Middle frontal gyrus (tissue), 1 donor: Measurements from ENCODE around the gene CHAF1A.

Experiments
- DNase-seq: peaks from one replicate; pipeline ENCODE4 v3.0.0-alpha.2; 2015; ENCODE audit warnings: low spot score; ENCODE audit errors: extremely low spot score

CHAF1A gene

DNA sequence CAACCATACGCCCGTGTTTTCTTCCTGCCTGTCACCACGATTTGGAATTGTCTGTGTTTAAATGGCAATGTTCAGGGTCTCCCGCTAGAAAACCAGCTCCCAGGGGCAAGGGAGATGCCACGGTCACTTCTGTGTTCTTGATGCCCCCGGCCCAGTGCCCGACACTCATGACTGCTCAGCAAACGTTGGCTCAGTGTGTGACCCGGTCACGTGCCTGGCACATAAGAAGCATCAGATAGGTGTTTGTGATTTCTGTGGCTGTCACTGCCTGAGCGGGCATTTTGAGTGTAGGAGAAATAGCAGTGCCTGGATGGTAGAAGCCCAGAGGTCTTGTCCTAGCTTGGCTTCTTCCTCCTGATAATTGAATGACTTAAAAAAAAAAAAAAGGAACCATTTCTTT, 85.1 kb downstream of the CHAF1A start:
- DNase-seq = no peak

DNA sequence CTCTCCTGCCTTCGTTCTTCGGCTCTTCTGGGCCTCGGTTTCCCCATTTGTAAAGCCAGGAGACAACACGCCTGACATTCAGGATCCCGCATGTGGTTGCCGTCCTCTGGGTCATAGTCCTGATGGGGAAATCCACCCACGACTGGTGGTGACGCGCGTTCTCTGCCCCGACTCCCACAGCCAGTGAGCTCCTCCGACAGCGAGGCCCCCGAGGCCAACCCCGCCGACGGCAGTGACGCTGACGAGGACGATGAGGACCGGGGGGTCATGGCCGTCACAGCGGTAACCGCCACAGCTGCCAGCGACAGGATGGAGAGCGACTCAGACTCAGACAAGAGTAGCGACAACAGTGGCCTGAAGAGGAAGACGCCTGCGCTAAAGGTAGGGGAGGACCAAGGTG, 86.1 kb downstream of the CHAF1A start:
- no peak for DNase-seq

DNA sequence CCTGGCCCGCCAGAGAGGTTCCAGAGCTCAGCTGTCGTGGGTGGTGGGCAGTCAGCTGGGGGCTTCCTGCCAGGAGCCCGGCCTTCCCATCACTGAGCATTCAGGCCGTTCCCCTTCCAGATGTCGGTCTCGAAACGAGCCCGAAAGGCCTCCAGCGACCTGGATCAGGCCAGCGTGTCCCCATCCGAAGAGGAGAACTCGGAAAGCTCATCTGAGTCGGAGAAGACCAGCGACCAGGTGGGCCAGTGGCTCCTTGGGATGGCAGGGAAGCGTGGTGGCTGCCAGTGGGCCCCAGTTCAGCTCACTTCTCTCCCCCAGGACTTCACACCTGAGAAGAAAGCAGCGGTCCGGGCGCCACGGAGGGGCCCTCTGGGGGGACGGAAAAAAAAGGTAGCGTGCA, 89.0 kb downstream of the CHAF1A start:
- no peak for DNase-seq

DNA sequence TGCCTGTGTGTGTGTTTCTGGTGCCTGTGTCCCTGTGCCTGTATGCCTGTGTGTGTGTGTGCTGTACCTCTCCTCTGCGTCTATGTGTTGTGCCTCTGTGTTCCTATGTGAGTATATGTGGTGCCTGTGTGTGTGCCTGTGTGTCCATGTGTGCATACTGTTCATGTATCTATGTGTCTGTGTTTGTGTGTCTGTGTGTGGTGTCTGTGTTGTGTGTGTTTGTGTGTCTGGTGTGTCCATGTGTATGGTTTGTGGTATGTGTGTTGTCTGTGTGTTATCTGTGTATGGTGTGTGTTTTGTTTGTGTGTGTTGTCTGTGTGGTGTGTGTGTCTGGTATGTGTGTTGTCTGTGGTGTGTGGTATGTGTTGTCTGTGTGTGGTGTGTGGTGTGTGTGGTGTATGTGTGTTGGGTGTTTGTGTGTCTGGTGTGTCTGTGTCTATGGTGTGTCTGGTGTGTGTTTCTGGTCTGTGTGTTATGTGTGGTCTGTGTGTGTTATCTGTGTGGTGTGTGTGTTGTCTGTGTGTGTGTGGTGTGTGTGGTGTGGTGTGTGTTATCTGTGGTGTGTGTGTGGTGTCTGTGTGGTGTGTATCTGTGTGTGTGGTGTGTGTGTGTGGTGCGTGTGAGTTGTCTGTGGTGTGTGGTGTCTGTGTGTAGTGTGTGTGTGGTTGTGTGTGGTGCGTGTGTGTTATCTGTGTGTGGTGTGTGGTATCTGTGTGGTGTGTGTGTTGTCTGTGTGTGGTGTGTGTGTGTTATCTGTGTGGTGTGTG, 90.1 kb downstream of the CHAF1A start:
- DNase-seq = no peak
